Activated CD4-positive, alpha-beta T cell treated with anti-CD3 and anti-CD28 coated beads, Interleukin-2, amount 50 U/mL, for 24 hours (primary cell): ENCODE results near the gene TREML2.

Experiments
- DNase-seq, 2 donors: peaks; one replicate each; pipeline ENCODE4 v3.0.0-alpha.2; 2020; ENCODE audit warnings: low read depth in 1 of 2, low spot score in 1 of 2

The TREML2 gene

GRCh38 chr6:41153992-41154625 lies 46.8 kb downstream of the TREML2 start, which contains the start of gene TREML1:
TREML1 (minus strand) TSS chr6:41154347; CDS start chr6:41154288, 59 bp downstream.
- no peak for DNase-seq

DNA sequence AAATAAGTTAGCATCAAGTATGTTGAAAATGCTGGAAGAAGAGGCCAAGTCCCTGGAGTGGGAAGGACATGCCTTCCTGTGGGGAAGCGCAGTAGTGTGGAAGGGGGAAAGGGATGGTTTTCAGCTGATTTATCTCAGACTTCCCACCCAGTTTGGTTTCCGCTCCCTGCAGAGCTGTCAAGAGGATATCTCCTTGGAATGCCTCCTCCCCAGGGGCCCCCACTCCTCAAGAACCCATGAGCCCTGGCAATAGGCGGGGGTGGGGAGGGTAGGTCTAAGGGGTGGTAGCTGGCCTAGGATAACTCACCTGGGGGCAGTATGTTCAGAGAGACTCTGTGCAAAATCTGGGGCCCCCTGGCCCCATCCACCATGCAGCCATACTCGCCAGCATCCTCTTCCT lies 47.5 kb downstream of the TREML2 start:
- no peak for DNase-seq

- DNase-seq: no peak
Measured at GRCh38 chr6:41150671-41151070, 50.3 kb downstream of the TREML2 start.

GRCh38 chr6:41147917-41148316 lies 53.0 kb downstream of the TREML2 start:
- no peak for DNase-seq
